Mesenteric fat pad (tissue), 1 donor: ENCODE data around the gene DLGAP5. TPM values are rescaled to one million over a fixed set of nuclear protein-coding genes. Genes with fewer than 3 reads are reported as not detected.
A peak's percentile ranks its signal among the peaks of the same experiment; 100 is the strongest.

ENCODE experiments used
- DNase-seq: peaks from one replicate; pipeline ENCODE4 v3.0.0-alpha.2; 2020; ENCODE audit warnings: low spot score
- total RNA-seq: library from RNA; stranded (reverse); fragmentation: NEBNext Ultra II Directional; extraction: Animal tissue kit (Norgen Biotek cat#: 25700); gene quantifications from one replicate; pipeline ENCODE4 v1.2.1, GENCODE V29; 2021
- donor health status: DM: yes; HTN: yes; CAD: no.

Gene DLGAP5
- total RNA-seq, 1 donor from 2014 or later: not detected

DNA sequence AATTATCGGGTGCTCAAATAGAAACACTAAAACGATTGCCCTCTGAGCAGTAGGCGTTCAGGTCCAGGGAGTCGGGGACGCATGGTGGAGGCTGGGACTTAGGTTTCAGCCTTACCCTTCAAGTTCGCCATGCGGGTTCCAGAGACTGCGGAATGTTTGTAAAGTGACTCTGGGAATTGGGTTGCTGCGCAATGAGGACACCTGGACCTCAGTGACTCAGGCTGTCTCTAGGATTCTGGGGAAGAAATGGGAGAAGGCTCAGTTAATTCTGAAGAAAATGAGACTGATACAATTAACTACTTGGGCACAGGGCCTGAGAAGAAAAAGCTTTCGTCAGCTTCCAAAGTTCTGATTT, 61.2 kb downstream of the DLGAP5 start:
- DNase-seq: no peak

DNA sequence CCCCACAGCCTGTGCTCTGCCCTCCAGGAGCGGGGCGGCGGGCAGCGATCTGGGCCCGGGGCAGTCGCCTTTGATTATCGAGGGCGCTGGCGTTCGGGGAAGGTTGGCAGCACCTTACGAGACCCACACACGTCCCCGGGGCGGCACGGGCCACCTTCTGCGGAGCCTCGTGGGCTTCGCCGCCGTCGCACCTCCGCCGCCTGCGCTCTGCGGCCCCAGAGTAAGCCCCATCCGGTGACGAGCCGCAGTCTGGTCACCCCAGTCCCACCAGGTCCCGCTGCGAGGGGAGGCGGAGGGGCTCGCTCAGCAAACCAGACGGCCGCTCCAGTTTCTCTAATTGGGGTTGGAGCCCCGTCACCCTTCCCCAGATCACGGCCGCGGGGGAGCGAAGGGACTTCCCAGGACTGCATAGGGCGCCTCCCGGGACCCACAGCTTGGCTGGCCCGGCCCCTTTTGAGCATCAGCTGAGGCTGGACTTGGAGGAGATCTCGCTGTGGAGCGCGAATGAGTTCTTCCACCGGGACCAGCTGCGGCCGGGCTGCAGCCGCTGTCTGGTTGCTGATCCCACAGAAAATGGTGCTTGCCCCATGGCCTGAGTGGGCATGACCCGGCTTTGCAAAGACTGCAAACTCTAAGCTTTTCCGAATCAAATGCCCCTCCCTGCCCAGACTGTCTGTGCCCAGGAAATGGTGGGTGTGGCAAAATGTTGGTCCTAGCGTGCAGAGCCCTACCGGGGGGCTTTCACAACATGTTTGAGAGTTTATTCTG, 61.8 kb downstream of the DLGAP5 start:
- DNase-seq: peak; percentile 91

DNA sequence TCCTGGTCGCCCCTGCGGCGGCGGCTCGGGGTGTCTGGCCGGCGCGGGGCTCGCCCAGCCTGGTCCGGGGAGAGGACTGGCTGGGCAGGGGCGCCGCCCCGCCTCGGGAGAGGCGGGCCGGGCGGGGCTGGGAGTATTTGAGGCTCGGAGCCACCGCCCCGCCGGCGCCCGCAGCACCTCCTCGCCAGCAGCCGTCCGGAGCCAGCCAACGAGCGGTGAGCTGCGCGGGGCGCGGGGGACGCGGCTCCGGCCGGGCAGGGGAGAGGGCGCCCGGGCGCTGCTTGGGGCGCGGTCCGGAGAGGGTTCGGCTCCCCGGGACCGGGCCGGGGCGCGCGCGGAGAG, 62.3 kb downstream of the DLGAP5 start, which contains the start of gene LGALS3:
Gene LGALS3, plus strand, starts transcription at position 167 of the 342 bp plus-strand sequence. CDS start 8,122 bp downstream, outside the sequence.
- peak; percentile 93 for DNase-seq

DNA sequence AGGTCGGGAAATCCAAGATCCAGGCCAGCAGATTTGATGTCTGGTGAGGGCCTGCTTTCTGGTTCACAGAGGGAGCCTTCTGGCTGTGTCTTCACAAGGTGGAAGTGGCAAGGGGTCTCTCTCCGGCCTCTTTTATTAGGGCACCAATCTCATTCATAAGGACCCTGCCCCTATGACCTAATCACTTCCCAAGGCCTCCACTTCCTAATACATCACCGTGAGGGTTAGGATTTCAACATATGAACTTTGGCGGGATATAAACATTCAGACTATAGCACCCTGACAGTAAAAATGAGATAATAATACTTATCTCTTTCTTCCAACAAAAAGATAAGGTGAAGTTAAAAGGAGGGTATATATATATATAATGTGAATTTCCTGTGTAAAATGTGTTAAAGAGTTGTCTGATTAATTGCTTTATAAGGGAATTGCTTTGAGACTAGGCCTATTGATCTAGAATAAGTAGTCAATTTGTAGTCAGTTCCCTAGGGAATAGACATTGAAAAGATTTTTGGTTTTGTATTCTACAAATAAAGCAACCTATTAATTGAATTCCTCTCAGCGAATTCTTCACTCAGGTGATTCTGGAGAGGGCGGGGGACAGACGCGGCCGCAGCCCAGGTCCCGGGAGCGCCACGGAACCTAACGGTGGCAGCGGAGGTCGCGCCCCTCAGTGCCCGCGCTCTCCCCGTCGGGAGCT, 62.8 kb downstream of the DLGAP5 start:
- DNase-seq: no peak

DNA sequence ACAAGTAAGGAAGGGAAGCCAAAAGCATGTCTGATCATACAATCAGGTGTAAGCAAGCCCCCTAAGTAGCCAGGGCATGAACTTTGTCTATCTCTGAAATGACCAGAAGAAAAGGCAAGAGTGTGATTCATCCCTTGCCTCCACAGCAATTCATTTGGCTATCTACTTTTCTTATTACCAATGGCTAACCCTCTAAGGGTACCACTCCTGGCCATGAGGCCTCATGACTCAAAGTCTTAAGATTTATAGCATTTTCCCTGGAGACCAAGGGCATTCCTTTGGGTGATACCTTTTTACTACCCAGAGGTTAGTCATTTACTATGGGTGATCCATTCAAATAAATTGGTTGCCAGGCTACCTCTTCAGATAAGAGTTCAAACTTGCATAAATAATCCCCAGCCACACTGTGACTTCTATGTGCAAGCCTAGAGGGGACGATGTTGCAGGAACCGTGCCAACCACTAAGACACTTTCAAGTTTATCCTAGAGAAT, 63.9 kb downstream of the DLGAP5 start:
- no peak for DNase-seq

DNA sequence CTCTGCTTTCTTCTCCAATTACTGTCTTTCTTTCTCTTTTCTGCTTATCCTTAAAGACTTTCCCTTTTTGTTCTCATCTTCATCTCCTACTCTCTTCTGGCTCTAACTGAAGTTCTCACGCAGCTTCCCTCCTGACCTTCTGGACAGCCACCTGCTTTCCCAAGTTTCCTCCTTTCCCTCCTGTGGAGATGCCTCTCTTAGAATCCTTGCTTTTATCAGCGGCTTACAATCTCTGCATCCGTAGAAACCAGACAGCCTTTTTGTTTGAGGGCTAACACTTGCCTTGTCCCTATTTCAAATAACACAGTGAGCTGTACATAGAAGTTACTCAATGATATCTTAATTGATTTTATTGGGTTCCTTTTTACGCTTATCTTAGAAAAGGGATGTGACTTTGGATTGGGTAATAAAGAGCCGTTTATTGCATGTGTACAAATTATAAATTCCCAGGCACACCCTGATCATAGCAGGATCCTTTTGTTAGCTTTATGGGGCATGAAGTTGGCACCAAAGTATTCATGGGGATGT, 64.4 kb downstream of the DLGAP5 start:
- DNase-seq: no peak

DNA sequence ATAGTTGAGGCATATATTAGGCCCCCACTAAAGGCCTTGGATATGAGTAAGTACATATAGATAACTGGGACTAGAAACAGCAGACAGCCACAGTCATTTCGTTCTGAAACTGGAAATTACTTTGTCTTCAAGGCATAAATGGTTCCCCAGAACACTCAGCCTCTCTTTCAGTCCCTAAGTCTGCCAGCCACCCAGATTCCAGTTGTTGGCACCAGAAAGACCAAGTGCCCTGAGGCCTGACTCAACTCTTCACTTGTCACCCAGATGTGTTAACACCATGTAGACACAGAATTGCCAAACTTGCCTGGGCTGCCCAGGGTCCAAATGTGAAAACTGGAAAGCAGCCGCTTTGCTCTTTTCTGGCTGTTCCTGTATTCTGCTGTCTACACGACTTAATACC, 65.4 kb downstream of the DLGAP5 start:
- no peak for DNase-seq

DNA sequence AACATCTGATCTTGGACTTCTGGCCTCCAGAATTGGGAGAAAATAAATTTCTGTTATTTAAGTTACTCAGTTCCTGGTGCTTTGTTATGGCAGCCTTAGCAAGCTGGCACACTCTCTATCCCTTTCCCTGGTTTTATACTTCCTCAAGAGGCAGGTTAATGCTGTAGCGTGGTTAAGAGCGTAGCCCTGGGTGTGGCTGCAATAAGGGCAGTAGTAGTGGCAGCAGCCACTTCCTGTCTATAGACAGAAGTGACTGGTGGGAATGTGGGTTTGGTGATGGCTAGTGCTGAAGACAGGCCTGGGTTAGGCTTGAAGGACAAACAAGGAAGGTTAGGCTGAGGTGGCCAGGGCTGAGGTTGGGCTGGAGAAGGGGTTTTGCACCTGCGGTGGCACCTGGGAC, 66.0 kb downstream of the DLGAP5 start:
- DNase-seq: no peak

DNA sequence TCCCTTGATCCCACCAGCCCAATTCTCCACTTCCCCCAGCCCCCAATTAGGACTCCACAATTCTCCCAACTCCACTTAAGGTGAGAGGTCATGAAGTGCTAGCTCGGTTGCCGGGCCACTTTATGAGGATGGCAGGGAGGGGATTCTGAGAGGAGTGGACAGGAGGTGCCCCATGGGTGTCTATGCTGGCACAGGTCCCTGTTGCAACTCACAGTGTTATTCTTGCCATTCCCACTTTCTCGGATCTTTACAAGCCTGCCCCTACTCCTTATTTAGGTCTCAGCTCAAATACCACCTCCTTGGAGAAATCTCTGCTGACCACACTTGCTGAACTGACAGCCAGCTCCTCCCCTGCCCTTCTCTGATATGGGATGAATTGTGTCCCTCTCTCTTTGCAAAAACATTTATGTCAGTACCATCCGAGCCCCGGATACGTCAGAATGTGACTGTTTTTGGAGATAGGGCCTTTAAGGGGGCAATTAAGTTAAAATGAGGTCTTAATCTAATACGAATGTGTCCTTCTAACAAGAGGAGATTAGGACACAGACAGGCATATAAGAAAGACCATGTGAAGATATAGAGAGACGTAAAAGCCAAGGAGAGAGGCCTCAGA, 66.5 kb downstream of the DLGAP5 start:
- DNase-seq: no peak

DNA sequence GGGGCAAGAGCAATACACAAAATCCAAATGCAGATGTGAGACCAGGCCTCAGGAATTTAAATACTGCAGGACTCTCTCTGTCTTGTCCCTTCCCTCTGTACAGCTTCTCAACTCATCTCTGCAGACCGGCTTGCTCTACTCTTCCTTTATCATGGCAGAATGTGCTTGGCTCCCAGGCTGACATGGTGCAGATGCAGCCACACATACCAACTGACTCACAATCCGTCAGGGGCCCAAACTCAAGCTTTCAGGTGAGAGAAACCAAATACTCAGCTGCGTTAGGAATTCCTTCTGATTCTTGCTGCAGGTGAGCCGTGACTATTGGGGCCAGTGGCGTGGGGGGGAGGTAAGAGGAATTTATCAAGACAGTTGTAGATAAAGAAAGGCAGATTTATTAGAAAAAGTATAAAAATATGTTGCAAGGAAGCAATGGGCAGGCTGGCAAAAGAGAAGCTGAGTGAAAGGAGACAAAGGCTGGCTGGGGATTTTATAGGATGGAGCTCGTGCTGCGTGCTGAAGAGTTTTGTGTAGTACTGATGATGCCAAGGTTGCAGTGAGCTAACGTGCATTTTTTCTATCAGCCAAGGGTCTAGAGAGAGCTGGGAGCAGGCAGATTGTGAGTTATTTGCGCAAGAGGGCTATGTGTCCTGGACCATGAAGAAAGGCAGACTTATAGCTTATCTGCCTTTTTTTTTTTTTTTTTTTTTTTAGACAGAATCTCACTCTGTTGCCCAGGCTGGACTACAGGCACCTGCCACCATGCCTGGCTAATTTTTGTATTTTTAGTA, 67.3 kb downstream of the DLGAP5 start:
- DNase-seq: no peak

DNA sequence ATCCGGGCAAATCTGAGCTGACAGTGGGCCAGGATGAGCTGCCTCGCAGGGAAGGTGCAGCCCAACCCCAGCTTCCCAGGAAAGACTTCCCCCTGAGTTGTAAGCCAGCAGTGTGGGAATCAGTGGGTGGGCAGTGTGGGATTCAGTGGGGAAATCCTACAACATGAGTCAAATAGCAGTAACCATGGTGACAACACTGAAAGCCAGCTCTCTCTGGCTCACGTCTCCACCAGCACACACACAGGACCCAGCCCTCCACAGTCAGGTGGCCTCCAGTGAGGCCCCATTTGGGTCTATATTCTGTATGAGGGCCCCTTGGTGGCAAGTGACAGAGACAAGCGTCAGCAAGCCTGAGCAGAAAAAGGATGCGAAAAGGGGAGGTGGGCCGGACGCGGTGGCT, 68.3 kb downstream of the DLGAP5 start:
- no peak for DNase-seq

DNA sequence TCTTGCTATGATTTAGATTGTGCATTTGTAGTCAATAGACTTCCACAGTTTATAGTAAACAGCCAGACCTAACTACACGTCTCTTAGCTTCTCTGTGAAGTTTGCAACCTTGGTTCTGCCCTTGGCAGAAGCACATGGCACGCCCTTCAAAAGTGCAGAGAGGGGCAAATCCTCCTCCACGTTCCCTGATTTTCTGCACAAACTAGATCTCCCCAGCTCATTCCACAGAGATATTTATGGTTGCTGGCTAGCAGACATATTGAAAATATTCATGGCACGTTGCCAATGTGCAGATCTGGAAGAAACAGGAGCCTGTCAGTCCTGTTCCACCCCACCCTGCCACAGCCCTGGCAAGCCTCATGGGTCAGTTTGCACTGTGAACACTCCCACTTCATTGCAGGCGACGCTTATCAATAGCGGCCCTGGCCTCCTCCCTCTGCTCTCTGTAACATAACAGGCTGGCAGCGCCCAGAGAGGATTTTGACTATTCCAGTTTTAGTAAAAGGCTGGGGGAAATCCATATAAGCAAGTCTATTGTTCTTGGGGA, 68.9 kb downstream of the DLGAP5 start:
- no peak for DNase-seq

DNA sequence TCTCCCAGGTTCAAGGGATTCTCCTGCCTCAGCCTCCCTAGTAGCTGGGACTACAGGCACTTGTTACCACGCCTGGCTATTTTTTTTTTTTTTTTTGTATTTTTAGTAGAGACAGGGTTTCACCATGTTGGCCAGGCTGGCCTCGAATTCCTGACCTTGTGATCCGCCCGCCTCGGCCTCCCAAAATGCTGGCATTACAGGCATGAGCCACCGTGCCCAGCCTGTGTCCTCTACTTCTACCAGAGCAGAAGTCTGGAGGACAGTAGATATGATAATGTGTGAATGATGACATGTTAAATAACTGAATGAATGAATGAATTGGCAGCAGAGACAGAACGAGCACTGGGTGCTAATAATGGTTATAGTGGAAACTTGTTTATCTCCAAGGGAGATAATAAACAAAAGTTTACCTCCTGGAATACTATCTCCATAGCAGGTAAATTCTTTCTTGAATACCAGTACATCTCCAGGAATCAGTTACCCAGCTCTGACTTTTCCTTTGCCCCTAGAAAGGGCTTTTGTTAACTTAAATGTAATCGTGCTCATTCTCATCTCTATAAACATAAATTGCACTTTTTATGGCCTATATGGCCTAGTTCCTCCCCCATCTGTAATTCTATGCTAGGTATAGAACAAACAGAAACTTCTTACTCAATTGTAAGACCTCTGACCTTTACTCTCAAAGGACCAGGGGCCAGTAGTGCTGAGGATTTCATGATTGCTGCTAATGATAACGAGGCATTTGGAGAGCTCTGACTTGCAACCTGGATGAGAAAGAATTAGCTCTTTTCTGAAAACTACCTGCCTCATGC, 69.6 kb downstream of the DLGAP5 start:
- DNase-seq: no peak

DNA sequence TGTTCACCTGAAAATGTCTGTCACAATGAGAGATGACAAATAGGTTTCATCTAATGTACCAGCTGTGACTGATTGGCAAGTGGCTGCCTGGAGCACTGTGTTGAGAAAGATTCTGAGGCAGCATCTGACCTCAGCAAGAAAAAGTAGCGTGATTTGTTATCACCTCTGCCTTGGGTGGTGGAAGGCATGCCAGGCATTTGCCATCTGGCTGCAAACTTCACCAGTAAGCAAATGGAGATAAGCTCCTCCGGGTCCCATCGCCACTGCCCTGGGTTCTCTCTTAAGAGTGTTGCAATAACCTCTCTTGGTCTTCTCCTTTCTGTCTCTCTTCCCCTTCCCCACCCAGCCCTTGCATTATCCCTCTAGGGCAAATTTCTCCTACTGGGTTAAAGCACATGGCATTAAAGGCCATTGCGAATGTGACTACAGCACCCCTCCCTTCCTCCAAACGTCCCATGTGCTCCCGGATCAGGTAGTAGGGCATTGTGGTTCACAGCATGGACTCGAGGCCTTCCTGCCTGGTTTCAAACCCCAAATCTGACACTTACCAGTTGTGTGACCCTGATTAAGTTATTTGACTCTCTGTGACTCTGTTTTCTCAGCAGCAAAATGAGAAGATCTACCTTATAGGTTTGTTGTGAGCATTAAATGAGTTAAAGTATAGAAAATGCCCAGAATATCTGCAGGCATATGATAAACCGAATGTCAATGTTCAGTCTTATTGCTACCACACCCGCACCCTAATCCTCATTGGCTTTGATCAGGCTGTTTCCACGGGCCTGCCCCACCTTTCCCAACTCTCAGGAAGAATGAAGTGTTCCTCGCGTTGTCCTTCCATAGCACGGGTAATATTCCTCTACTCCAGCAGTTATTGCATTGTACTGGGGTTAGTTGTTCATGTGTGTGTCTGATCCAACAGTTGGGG, 70.6 kb downstream of the DLGAP5 start:
- DNase-seq: no peak

DNA sequence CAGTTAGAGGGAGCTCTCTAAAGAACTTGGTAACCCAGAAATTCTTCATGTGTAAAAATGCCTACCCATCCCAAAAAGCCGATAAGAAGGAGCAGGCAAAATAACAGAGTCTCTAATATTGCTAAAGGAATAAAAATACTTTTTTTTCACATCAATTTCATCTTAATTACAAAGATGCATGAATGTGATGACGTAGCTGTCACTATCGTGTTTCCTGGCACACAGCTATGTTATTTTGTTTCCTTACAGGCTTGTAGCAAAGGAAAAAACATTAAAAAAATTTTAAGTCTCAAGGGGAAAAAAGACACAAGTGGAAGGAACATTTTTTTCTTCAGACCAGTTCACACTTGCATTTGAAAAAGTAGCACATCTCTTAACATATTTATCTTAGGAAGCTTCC, 72.6 kb downstream of the DLGAP5 start:
- DNase-seq: no peak

DNA sequence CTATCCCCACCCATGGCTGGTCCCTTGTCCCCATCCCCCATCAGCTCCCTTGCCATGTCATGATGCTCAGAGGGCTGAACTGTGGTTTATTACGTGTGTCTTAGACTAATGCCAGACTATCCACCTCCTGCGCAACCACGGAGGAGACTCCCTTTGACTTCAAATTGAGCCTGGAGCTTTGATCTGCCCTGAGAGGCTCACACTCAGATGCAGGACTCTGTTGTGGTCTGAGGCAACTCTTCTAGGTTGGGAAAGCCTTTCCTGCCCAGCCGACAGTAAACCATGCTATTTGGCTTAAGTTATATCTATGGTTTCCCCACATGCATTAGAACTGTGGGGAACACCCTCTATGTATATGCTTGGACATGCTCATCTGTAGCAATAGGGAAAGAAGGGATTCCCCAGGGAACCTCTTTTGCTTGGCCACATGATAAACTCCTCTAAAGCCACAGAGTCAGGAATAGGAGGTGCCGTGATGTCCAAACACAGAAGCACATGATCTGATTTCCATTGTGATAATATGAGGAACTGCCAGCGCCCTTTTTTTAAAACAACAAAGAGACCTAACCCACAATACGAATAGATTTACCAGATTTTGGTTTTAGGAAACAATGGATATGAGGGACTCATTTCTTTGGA, 73.5 kb downstream of the DLGAP5 start:
- DNase-seq: no peak

DNA sequence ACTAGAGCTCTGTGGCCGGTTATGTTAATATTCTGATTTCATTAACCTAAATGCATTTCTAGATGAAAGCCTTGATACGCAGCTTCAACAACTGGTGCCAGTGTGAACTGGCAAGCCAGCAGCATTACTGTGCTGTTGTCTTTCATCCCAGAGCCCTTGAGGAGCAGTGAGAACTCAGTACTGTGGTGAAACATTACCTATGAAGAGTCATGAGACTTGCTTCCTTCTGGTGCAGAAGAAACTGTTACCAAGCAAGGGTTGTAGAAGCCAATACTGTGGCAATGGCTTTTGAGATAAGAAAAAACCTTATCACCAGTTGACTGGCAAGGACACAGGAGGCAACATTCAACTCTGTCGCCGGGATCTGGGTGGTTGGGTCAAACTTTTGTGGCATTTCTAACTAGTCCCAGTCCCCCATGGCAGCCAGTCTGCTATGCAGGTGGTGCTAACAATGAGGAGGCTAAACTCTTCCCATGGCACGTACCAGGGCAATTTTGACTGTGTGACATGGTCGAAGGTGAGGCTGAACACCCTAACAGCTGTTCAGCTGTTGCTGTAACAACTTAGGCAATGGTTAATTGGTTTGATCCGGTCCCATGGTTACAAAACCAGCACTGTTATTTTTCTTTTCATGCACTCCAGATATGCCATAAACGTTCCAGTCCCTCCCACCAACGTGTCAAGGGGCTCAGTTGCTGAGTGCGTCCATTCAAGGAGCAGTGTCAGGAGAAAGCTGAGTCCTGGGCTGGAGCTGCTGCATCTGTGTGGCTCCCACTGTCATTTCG, 74.9 kb downstream of the DLGAP5 start:
- DNase-seq: no peak

DNA sequence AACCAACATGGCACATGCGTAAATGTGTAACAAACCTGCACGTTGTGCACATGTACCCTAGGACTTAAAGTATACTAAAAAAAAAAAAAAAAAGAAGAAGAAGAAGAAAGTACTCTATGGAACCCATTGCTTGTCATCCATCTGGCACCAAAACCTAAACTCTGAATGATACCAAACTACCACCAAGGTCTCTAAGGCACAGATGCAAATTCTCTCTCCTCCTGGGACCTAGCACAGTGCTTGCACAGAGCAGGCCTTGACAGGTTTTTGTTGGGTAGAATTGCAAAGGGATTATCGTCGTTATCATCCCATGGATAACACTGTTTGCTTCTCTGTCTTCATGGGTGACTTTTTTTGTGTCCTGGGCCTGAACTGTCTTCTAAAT, 75.5 kb downstream of the DLGAP5 start:
- DNase-seq: no peak
